ENCODE measurements around the gene MMP14.

Gene MMP14

DNA sequence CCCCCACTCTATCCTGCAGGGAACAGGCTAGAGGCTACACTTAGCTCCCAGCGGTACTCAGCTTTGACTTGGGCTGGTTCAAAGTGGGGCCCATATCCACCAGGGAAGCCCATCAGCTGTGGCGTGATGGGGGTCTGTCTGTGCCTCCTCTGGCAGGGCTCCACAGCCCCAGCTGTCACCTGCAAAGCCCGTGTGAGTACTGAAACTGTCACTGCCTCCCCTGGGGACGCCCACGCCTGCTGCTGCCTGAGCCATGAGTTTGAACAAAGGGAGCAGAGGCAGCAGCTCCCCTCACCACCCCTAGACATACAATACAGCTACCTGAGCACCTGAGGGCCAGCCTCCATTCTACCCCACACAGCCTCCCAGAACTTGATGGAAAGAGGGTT is 51.6 kb downstream of the MMP14 start:
- peak overlapping the region; percentile 69 for H3K4me3 ChIP-seq (replicated peaks; ENCODE audit: low read depth, low read length)
- TF ChIP-seq, protein P1, sequence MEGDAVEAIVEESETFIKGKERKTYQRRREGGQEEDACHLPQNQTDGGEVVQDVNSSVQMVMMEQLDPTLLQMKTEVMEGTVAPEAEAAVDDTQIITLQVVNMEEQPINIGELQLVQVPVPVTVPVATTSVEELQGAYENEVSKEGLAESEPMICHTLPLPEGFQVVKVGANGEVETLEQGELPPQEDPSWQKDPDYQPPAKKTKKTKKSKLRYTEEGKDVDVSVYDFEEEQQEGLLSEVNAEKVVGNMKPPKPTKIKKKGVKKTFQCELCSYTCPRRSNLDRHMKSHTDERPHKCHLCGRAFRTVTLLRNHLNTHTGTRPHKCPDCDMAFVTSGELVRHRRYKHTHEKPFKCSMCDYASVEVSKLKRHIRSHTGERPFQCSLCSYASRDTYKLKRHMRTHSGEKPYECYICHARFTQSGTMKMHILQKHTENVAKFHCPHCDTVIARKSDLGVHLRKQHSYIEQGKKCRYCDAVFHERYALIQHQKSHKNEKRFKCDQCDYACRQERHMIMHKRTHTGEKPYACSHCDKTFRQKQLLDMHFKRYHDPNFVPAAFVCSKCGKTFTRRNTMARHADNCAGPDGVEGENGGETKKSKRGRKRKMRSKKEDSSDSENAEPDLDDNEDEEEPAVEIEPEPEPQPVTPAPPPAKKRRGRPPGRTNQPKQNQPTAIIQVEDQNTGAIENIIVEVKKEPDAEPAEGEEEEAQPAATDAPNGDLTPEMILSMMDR (IDR thresholded peaks at IDR 0.05; ENCODE audit: low read length, missing control alignments), result no peak
- DNase-seq (ENCODE audit: low read depth), result no peak

DNA sequence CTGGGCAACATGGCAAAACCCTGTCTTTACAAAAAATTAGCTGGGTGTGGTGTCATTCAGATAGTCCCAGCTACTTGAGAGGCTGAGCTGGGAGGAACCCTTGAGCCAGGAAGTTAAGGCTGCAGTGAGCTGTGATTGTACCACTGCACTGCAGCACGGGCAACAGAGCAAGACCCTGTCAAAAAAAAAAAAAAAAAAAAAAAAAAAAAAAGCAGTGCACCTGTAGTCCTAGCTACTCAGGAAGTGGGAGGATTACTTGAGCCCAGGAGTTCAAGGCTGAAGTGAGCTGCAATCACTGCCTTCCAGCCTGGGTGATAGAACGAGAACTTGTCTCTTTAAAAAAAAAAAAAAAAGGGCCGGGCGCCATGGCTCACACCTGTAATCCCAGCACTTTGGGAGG is 52.3 kb downstream of the MMP14 start:
- TF ChIP-seq, protein P1 (IDR thresholded peaks at IDR 0.05; ENCODE audit: low read length, missing control alignments), result no peak
- no peak overlapping the region for H3K4me3 ChIP-seq (replicated peaks; ENCODE audit: low read depth, low read length)
- no peak for DNase-seq (ENCODE audit: low read depth)

DNA sequence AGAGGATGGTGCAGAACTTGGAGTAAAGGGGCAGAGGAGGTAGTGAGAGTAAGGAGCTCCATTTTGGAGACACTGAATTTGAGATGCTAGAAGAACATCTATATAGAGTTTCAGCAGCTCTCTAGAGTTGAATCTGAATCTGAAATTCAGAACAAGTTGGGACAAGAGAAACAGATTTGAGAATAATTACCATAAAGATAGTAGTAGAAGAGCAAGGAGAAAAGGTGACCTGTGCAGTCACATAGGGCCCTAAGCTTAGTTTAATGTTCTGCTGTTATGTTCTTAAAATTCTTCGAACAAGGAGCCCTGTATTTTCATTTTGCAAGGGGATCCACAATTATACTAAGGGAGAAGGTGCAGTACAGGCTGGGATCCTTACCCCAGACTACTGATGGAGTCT is 54.0 kb downstream of the MMP14 start:
- TF ChIP-seq, protein P1 (IDR thresholded peaks at IDR 0.05; ENCODE audit: low read length, missing control alignments), result no peak
- no peak for DNase-seq (ENCODE audit: low read depth)
- no peak overlapping the region for H3K4me3 ChIP-seq (replicated peaks; ENCODE audit: low read depth, low read length)

DNA sequence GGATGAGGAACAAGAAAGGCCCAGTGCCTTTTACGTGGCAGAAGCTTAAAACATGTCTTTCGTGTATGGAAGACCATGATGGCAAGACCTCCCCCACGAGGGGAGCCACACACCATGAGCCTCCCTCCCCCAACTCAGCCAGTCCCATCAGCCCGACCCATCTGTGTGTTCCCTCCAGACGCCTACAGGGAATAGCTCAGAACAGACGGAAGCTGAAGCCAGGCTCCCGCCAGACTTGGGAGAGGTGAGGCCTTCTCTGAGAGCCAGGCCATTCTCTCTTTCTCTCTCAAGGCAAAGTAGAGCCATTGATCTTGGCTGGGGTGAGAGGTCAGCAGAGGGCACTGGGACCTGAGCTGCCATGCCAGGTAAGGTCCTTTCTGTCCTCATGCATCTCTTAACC is 56.1 kb downstream of the MMP14 start:
- H3K4me3 ChIP-seq (replicated peaks; ENCODE audit: low read depth, low read length), result no peak overlapping the region
- TF ChIP-seq, protein P1 (IDR thresholded peaks at IDR 0.05; ENCODE audit: low read length, missing control alignments), result no peak
- DNase-seq (ENCODE audit: low read depth), result no peak

DNA sequence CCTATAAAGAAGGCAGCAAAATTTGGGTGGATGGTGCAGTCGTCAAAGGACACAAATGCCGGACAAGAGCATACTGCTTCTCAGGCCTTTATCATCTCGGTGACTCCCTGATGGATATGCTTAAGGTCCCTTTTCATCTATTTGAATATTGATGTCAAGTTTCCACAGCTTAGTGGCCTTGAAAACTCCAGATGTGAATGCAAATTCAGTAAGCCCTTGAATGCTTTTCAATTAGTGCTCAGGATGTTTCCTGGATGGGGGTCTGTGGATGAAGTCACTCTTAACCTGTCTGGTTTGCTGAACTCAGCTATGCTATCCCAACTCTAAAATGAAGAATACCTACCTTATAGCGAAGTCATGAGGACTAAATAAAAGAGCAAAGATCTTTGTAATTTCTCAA is 57.3 kb downstream of the MMP14 start:
- DNase-seq (ENCODE audit: low read depth), result no peak
- TF ChIP-seq, protein P1 (IDR thresholded peaks at IDR 0.05; ENCODE audit: low read length, missing control alignments), result no peak

DNA sequence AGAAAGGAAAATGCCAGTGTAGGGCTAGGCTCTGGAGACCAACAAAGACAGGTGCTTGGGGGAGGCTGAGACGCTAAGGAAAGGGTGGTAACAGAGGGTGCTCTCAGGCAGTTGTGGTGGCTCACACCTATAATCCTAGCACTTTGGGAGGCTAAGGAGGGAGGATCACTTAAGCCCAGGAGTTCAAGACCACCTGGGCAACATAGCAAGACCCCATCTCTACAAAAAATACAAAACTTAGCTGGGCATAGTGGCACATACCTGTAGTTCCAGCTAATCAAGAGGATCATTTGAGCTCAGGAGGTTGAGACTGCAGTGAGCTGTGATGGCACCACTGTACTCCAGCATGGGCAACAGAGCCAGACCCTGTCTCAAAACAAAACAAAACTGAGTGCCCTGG is 59.0 kb downstream of the MMP14 start:
- no peak for DNase-seq (ENCODE audit: low read depth)
- H3K4me3 ChIP-seq (replicated peaks; ENCODE audit: low read depth, low read length), result no peak overlapping the region
- TF ChIP-seq, protein P1 (IDR thresholded peaks at IDR 0.05; ENCODE audit: low read length, missing control alignments), result no peak

More for the DNA sequence above, 57.3 kb downstream of the MMP14 start:
- H3K4me3 ChIP-seq (replicated peaks; ENCODE audit: low read depth, low read length), result no peak overlapping the region

DNA sequence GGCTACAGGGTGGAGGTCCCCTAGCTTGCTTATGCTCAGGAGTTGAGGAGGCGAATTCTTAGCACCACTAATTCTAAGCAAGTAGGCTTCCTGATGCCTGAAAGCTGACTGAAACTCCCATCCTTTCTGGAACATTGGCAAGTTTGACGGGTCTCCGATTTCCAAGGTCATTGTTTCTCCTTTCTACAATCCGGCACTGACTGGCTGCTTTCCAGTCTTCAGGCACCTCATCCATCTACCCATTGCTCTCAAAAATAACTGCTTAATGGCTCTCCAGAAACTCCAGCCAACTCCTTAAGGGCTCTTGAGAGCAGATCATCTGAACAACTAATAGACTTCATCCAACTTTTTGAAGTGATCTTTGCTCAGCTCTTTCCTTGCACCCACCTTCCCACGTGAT is 60.0 kb downstream of the MMP14 start:
- no peak for DNase-seq (ENCODE audit: low read depth)

More for the DNA sequence above, 60.0 kb downstream of the MMP14 start:
- H3K4me3 ChIP-seq (replicated peaks; ENCODE audit: low read depth, low read length), result no peak overlapping the region
- TF ChIP-seq, protein P1 (IDR thresholded peaks at IDR 0.05; ENCODE audit: low read length, missing control alignments), result no peak
